ENCODE results near the gene EEF2K. TPM values are rescaled to one million over a fixed set of nuclear protein-coding genes. Genes with fewer than 3 reads are reported as not detected.

EEF2K gene
- total RNA-seq, 1 experiment from 2014 or later, result 17.5 TPM

DNA sequence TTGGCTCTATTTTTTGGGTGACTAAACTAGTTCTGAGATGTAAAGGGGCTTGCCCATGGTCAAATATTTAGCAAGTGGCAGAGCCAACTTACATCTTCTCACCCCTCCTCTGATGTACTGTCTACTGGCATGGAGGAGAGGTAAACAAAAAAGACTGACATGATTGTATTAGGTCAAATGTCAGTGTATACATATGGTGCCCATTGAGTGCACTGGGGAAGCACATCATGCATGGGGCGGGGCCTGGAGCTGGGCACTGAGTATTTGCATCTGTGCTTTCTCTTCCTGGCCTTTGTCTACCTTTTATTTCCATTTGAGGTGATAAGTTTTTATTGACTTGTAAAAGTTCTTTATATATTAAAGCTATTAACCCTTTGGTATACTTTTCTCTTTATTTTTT, 68.8 kb downstream of the EEF2K start:
- Mint-ChIP-seq H3K9me3 (ENCODE audit: unreplicated experiment) (no peaks in the 10 kb centered on the region), H3K4me1 (ENCODE audit: low read depth, unreplicated experiment) (no peaks in the 10 kb centered on the region), H3K27me3 (ENCODE audit: insufficient read depth, unreplicated experiment) (no peaks in the 10 kb centered on the region), H3K27ac (ENCODE audit: unreplicated experiment) (no peak overlapping the region), H3K4me3 (ENCODE audit: unreplicated experiment) (no peak overlapping the region), H3K36me3 (ENCODE audit: insufficient read depth, unreplicated experiment) (peaks cover 2% of the 10 kb centered on the region)
- DNase-seq, result no peak
- CTCF ChIA-PET, result interaction anchor here (0.6 kb wide), 1 partner anchor 39 kb away, joined by 3 read pairs; no protein-coding TSS in a partner anchor
- H3K4me1 ChIP-seq, result no peaks in the 10 kb centered on the region
- H3K36me3 ChIP-seq (ENCODE audit: control insufficient read depth, insufficient read depth, low read length), result no peaks in the 10 kb centered on the region; the same call in 1 of the 2 replicates
- POLR2A ChIA-PET, result no interaction called here
- TF ChIP-seq, protein P1, sequence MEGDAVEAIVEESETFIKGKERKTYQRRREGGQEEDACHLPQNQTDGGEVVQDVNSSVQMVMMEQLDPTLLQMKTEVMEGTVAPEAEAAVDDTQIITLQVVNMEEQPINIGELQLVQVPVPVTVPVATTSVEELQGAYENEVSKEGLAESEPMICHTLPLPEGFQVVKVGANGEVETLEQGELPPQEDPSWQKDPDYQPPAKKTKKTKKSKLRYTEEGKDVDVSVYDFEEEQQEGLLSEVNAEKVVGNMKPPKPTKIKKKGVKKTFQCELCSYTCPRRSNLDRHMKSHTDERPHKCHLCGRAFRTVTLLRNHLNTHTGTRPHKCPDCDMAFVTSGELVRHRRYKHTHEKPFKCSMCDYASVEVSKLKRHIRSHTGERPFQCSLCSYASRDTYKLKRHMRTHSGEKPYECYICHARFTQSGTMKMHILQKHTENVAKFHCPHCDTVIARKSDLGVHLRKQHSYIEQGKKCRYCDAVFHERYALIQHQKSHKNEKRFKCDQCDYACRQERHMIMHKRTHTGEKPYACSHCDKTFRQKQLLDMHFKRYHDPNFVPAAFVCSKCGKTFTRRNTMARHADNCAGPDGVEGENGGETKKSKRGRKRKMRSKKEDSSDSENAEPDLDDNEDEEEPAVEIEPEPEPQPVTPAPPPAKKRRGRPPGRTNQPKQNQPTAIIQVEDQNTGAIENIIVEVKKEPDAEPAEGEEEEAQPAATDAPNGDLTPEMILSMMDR (IDR thresholded peaks at IDR 0.05; ENCODE audit: insufficient read depth in 1 of 2, low read depth in 1 of 2, low read length in 1 of 2, severe bottlenecking in 1 of 2, unreplicated experiment in 1 of 2), result no peak
- no peaks in the 10 kb centered on the region for H3K9me3 ChIP-seq
- H3K27me3 ChIP-seq (replicated peaks; ENCODE audit: control insufficient read depth, insufficient read depth, low read length), result no peaks in the 10 kb centered on the region
- no TSS peak for BruUV-seq (replicated peaks)
- H3K4me3 ChIP-seq (ENCODE audit: low read depth, low read length), result no peak overlapping the region
- intact Hi-C loops (cut with micrococcal nuclease; ENCODE audit: unreplicated experiment), result no loop called here

DNA sequence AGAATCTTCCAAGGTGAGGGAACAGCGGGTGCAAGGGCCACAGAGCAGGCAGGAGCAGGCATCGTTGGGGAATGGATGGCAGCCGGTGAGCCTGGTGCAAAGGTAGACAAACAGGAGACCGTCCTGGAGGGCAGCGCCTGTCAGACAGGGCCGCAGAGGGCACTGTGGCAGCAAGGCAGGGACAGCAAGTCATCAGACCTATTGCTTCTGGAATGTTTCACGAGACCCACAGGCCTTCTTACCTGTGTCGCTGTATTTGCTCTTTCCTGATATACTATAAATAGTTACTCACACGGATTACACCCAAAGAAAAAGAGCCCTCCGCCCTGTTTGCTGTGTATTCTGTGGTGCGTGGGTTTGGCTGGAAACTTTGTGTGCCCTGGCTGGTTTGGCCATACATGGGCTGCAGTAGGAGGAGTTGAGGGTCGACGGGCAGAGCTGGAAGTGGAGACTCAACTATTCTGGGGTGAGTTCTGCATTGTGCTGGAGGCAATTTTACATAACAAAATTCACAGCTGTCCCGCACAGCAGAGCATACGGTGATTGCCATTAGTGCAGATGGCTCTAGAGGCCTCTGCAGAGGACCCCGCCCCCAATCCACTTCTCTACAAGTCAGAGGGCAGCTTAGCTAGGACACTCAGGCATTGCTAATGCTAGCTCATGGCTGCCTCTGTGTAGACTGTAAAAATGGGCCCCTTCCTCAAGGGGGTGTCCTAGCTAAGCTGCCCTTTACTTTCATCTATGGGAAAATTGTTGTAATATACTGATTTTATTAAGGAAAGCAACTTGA, 72.6 kb downstream of the EEF2K start:
- intact Hi-C loops (cut with micrococcal nuclease; ENCODE audit: unreplicated experiment), result no loop called here
- Mint-ChIP-seq H3K4me1 (ENCODE audit: low read depth, unreplicated experiment) (no peaks in the 10 kb centered on the region), H3K9me3 (ENCODE audit: unreplicated experiment) (no peaks in the 10 kb centered on the region), H3K27me3 (ENCODE audit: insufficient read depth, unreplicated experiment) (no peaks in the 10 kb centered on the region), H3K36me3 (ENCODE audit: insufficient read depth, unreplicated experiment) (peaks cover 32% of the 10 kb centered on the region), H3K27ac (ENCODE audit: unreplicated experiment) (no peak overlapping the region), H3K4me3 (ENCODE audit: unreplicated experiment) (no peak overlapping the region)
- POLR2A ChIA-PET, result no interaction called here
- Histone ChIP-seq H3K27me3 (replicated peaks; ENCODE audit: control insufficient read depth, insufficient read depth, low read length) (no peaks in the 10 kb centered on the region), H3K4me1 (no peaks in the 10 kb centered on the region), H3K9me3 (no peaks in the 10 kb centered on the region), H3K36me3 (ENCODE audit: control insufficient read depth, insufficient read depth, low read length) (peaks cover 1% of the 10 kb centered on the region; the same call in 1 of the 2 replicates), H3K4me3 (ENCODE audit: low read depth, low read length) (no peak overlapping the region)
- CTCF ChIA-PET, result interaction anchor here (0.6 to 1.7 kb wide), 3 partner anchors 22 to 1376 kb away, joined by 3 to 4 read pairs (median 4); no protein-coding TSS in a partner anchor
- DNase-seq, result no peak
- TF ChIP-seq, protein P1 (IDR thresholded peaks at IDR 0.05; ENCODE audit: insufficient read depth in 1 of 2, low read depth in 1 of 2, low read length in 1 of 2, severe bottlenecking in 1 of 2, unreplicated experiment in 1 of 2), result no peak
- no TSS peak for BruUV-seq (replicated peaks)

DNA sequence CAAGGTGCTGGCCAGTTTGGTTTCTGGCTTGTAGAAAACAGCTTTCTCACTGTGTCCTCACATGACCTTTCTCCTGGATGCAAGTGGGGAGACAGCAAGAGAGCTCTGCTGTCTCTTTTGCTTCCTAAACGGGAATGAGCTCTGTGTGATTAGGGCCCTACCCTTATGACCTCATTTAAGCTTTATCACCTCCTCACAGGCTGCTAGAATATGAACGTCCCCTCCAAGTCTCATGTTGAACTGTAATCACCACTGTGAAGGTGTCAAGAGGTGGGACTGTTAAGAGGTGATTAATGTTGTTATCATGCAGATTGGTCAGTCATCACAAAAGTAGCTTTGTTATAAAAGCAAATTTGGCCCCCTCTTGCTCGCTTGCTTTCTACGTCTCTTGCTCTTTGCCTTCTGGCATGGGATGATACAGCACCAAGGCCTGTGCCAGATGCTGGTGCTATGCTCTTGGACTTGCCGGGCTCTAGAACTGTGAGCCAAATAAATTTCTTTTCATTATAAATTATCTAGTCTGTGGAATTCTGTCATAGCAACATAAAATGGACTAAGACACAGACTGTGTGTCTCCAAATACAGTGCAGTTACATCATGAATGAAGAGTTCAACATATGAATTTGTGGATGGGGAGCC, 76.3 kb downstream of the EEF2K start:
- Mint-ChIP-seq H3K4me3 (ENCODE audit: unreplicated experiment) (no peak overlapping the region), H3K9me3 (ENCODE audit: unreplicated experiment) (no peaks in the 10 kb centered on the region), H3K27me3 (ENCODE audit: insufficient read depth, unreplicated experiment) (no peaks in the 10 kb centered on the region), H3K27ac (ENCODE audit: unreplicated experiment) (no peak overlapping the region), H3K4me1 (ENCODE audit: low read depth, unreplicated experiment) (no peaks in the 10 kb centered on the region), H3K36me3 (ENCODE audit: insufficient read depth, unreplicated experiment) (peaks cover 47% of the 10 kb centered on the region)
- intact Hi-C loops (cut with micrococcal nuclease; ENCODE audit: unreplicated experiment), result no loop called here
- ChIA-PET POLR2A (no interaction called here), CTCF (no interaction called here)
- TF ChIP-seq, protein P1 (IDR thresholded peaks at IDR 0.05; ENCODE audit: insufficient read depth in 1 of 2, low read depth in 1 of 2, low read length in 1 of 2, severe bottlenecking in 1 of 2, unreplicated experiment in 1 of 2), result no peak
- Histone ChIP-seq H3K36me3 (ENCODE audit: control insufficient read depth, insufficient read depth, low read length) (peaks cover 1% of the 10 kb centered on the region; the same call in 1 of the 2 replicates), H3K9me3 (no peaks in the 10 kb centered on the region), H3K4me3 (ENCODE audit: low read depth, low read length) (no peak overlapping the region), H3K27me3 (replicated peaks; ENCODE audit: control insufficient read depth, insufficient read depth, low read length) (no peaks in the 10 kb centered on the region), H3K4me1 (no peaks in the 10 kb centered on the region)
- no TSS peak for BruUV-seq (replicated peaks)
- DNase-seq, result no peak

All from Caco-2 (cell line).